PC-3 (cell line): Measurements from ENCODE around the gene MYO3B. TPM values are rescaled to one million over a fixed set of nuclear protein-coding genes. Genes with fewer than 3 reads are reported as not detected.

Experiments
- ATAC-seq: fragments of 200-7000 bp; cut with Tn5 transposase; 2 replicates; pipeline ENCODE4 v1.9.1; 2020; ENCODE audit warnings: mild to moderate bottlenecking, moderate library complexity
- BruUV-seq: library from RNA; stranded (reverse); fragments of 400-500 nt; replicated peaks from 2 replicates; lab custom pipeline; 2021; lab: Mats Ljungman, UMichigan
- CTCF ChIA-PET: fragments of 300-600 bp; sonication (Branson Sonifier 250); formaldehyde crosslinking; loops from one replicate; lab custom pipeline; 2022; ENCODE audit warnings: antibody characterized with exemption; lab: Charles Lee
- POLR2A ChIA-PET: fragments of 300-600 bp; sonication (Branson Sonifier 250); formaldehyde crosslinking; loops from one replicate; lab custom pipeline; 2022; ENCODE audit warnings: antibody characterized with exemption; ENCODE audit not compliant: unreplicated experiment; lab: Charles Lee
- DNase-seq: peaks from one replicate; pipeline ENCODE4 v3.0.0-alpha.2; 2015
- H2AFZ ChIP-seq: fragments of 300-600 bp; sonication (generic); 2 replicates; pipeline ENCODE4 v1.6.0; 2016; ENCODE audit warnings: antibody characterized with exemption, low read length
- H3F3A ChIP-seq: fragments of 300-600 bp; sonication (generic); one replicate; pipeline ENCODE4 v1.6.0; 2017; ENCODE audit warnings: antibody characterized with exemption, low read length, control low read depth, mild to moderate bottlenecking; ENCODE audit not compliant: unreplicated experiment
- H3K27ac ChIP-seq: fragments of 300-600 bp; sonication (generic); 2 replicates; pipeline ENCODE4 v1.5.1; 2016; ENCODE audit warnings: mild to moderate bottlenecking, low read length
- H3K27me3 ChIP-seq: fragments of 300-600 bp; sonication (generic); 2 replicates; pipeline ENCODE4 v1.6.1; 2016; ENCODE audit warnings: low read length, mixed read lengths
- H3K36me3 ChIP-seq: fragments of 300-600 bp; sonication (generic); 2 replicates; pipeline ENCODE4 v1.6.1; 2016; ENCODE audit warnings: low read depth, mixed run types, low read length, mixed read lengths
- H3K4me1 ChIP-seq: fragments of 300-600 bp; sonication (generic); 2 replicates; pipeline ENCODE4 v1.5.1; 2016; ENCODE audit warnings: low read length; ENCODE audit not compliant: insufficient read depth
- H3K4me2 ChIP-seq: fragments of 300-600 bp; sonication (generic); 2 replicates; pipeline ENCODE4 v1.6.0; 2016; ENCODE audit warnings: low read length
- H3K4me3 ChIP-seq: fragments of 300-600 bp; sonication (generic); 2 replicates; pipeline ENCODE4 v1.5.1; 2016; ENCODE audit warnings: mild to moderate bottlenecking, low read length, mixed read lengths
- H3K79me2 ChIP-seq: fragments of 300-600 bp; sonication (generic); 2 replicates; pipeline ENCODE4 v1.6.1; 2017; ENCODE audit warnings: low read length, mixed read lengths
- H3K9ac ChIP-seq: fragments of 300-600 bp; sonication (generic); 2 replicates; pipeline ENCODE4 v1.6.0; 2016; ENCODE audit warnings: mild to moderate bottlenecking, low read length
- H3K9me2 ChIP-seq: fragments of 300-600 bp; sonication (generic); replicated peaks from 2 replicates; pipeline ENCODE4 v1.6.1; 2016; ENCODE audit warnings: mixed run types, low read length, mixed read lengths
- H3K9me3 ChIP-seq: fragments of 300-600 bp; sonication (generic); 2 replicates; pipeline ENCODE4 v1.6.1; 2016; ENCODE audit warnings: low read length, mixed read lengths
- H4K20me1 ChIP-seq: fragments of 300-600 bp; sonication (generic); 2 replicates; pipeline ENCODE4 v1.6.1; 2016; ENCODE audit warnings: low read length, mixed read lengths
- EZH2 ChIP-seq: fragments of 300-600 bp; sonication (generic); IDR thresholded peaks from one replicate; pipeline ENCODE4 v1.6.1; 2017; ENCODE audit warnings: antibody characterized with exemption, mild to moderate bottlenecking, low read length; ENCODE audit not compliant: unreplicated experiment
- EZH2phosphoT487 ChIP-seq: fragments of 300-600 bp; sonication (generic); IDR thresholded peaks from 2 replicates; pipeline ENCODE4 v1.6.1; 2018; ENCODE audit warnings: mild to moderate bottlenecking, antibody characterized with exemption, low read length, borderline replicate concordance
- intact Hi-C: fragments of 100-400 bp; cut with micrococcal nuclease; formaldehyde crosslinking; loops from 2 replicates; pipeline ENCODE4 v1.9.0; 2023
- total RNA-seq: library from RNA; depleted of rRNA; stranded (reverse); fragments of >200 nt; gene quantifications from 2 replicates; pipeline ENCODE4 v1.2.3, GENCODE V29; 2014
- TF ChIP-seq, protein P1 (sequence below): fragments of 300-600 bp; sonication (generic); conservative IDR thresholded peaks from 2 replicates; pipeline ENCODE4 v1.5.1; 2017; ENCODE audit warnings: antibody characterized with exemption, low read depth, mild to moderate bottlenecking, low read length

MYO3B gene
- total RNA-seq, 1 experiment from 2014 or later = 1.1 TPM

GRCh38 chr2:170216428-170216827, 38.5 kb downstream of the MYO3B start:
- TF ChIP-seq EZH2 = no peak
- TF ChIP-seq, protein P1, sequence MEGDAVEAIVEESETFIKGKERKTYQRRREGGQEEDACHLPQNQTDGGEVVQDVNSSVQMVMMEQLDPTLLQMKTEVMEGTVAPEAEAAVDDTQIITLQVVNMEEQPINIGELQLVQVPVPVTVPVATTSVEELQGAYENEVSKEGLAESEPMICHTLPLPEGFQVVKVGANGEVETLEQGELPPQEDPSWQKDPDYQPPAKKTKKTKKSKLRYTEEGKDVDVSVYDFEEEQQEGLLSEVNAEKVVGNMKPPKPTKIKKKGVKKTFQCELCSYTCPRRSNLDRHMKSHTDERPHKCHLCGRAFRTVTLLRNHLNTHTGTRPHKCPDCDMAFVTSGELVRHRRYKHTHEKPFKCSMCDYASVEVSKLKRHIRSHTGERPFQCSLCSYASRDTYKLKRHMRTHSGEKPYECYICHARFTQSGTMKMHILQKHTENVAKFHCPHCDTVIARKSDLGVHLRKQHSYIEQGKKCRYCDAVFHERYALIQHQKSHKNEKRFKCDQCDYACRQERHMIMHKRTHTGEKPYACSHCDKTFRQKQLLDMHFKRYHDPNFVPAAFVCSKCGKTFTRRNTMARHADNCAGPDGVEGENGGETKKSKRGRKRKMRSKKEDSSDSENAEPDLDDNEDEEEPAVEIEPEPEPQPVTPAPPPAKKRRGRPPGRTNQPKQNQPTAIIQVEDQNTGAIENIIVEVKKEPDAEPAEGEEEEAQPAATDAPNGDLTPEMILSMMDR = no peak
- TF ChIP-seq EZH2phosphoT487 = no peak
- Histone ChIP-seq H3K4me3 (no peak overlapping the region), H3K4me1 (no peaks in the 10 kb centered on the region), H3K79me2 (no peaks in the 10 kb centered on the region), H2AFZ (no peak overlapping the region), H3K9me2 (no peaks in the 10 kb centered on the region), H3K27ac (no peak overlapping the region), H3K9ac (no peak overlapping the region), H3F3A (no peaks in the 10 kb centered on the region), H3K27me3 (no peaks in the 10 kb centered on the region), H3K9me3 (no peaks in the 10 kb centered on the region), H3K36me3 (no peaks in the 10 kb centered on the region), H3K4me2 (no peak overlapping the region), H4K20me1 (no peaks in the 10 kb centered on the region)
- ATAC-seq (no peak), DNase-seq (no peak)
- ChIA-PET CTCF (no interaction called here), POLR2A (no interaction called here)
- intact Hi-C loops = no loop called here
- BruUV-seq = no TSS peak

DNA sequence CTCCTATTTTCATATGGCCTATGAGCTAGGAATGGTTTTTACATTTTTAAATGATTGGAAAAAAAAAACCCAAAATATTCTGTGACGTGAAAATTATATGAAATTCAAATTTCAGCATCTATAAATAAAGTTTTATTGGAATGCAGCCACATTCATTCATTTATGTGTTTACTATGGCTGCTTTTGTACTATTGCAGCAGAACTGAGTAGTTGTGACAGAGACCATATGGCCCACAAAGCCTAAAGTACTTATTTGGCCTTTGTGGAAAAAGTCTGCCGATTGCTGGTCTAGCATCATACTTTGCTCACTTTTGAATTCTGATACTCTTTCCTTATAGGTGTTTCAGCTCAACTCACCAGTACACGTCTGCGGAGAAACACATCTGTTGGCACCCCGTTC, 39.0 kb downstream of the MYO3B start:
- H4K20me1 ChIP-seq = no peaks in the 10 kb centered on the region
- no peak overlapping the region for H3K4me3 ChIP-seq
- DNase-seq (no peak), ATAC-seq (no peak)
- no peak overlapping the region for H3K9ac ChIP-seq
- TF ChIP-seq EZH2 (no peak), EZH2phosphoT487 (no peak)
- TF ChIP-seq, protein P1 = no peak
- H3F3A ChIP-seq = no peaks in the 10 kb centered on the region
- no peaks in the 10 kb centered on the region for H3K9me2 ChIP-seq
- no peak overlapping the region for H3K27ac ChIP-seq
- H2AFZ ChIP-seq = no peak overlapping the region
- H3K9me3 ChIP-seq = no peaks in the 10 kb centered on the region
- H3K4me1 ChIP-seq = no peaks in the 10 kb centered on the region
- H3K27me3 ChIP-seq = no peaks in the 10 kb centered on the region
- BruUV-seq = no TSS peak
- POLR2A ChIA-PET = no interaction called here
- no peaks in the 10 kb centered on the region for H3K36me3 ChIP-seq
- no peaks in the 10 kb centered on the region for H3K79me2 ChIP-seq
- CTCF ChIA-PET = no interaction called here
- intact Hi-C loops = no loop called here
- no peak overlapping the region for H3K4me2 ChIP-seq

- CTCF ChIA-PET = no interaction called here
Measured at GRCh38 chr2:170217778-170218251, 39.9 kb downstream of the MYO3B start.

More at GRCh38 chr2:170217778-170218251, 39.9 kb downstream of the MYO3B start:
- Histone ChIP-seq H3K4me3 (no peak overlapping the region), H4K20me1 (no peaks in the 10 kb centered on the region), H3K9ac (no peak overlapping the region), H3K27ac (no peak overlapping the region), H3K9me2 (no peaks in the 10 kb centered on the region), H3K4me1 (no peaks in the 10 kb centered on the region), H3F3A (no peaks in the 10 kb centered on the region), H3K4me2 (no peak overlapping the region), H3K9me3 (no peaks in the 10 kb centered on the region), H3K36me3 (no peaks in the 10 kb centered on the region), H2AFZ (no peak overlapping the region), H3K79me2 (no peaks in the 10 kb centered on the region), H3K27me3 (no peaks in the 10 kb centered on the region)
- no peak for DNase-seq
- ATAC-seq = no peak
- TF ChIP-seq, protein P1 = no peak
- no peak for TF ChIP-seq EZH2
- no peak for TF ChIP-seq EZH2phosphoT487
- intact Hi-C loops = no loop called here
- POLR2A ChIA-PET = no interaction called here
- no TSS peak for BruUV-seq
